ENCODE measurements around the gene BRF1.

The BRF1 gene

DNA sequence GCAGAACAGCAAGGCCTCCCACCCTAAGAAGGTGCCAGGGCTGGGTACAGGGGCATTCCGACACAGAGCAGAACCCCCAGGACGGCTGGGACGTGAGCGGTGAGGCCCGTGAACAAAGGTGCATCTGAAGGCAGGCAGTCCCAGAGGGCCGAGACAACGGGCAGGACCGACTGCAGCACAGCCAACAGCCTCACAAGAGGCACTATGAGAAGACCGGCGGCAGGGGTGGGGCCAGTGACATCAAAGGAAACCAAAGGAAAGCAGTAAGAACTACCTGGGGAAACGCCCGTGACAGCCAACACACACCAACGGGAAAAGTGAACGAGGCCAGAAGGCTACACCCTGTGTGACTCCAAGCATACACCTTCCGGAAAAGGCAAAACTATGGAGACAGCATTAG, 43.3 kb downstream of the BRF1 start:
- no peak for DNase-seq

DNA sequence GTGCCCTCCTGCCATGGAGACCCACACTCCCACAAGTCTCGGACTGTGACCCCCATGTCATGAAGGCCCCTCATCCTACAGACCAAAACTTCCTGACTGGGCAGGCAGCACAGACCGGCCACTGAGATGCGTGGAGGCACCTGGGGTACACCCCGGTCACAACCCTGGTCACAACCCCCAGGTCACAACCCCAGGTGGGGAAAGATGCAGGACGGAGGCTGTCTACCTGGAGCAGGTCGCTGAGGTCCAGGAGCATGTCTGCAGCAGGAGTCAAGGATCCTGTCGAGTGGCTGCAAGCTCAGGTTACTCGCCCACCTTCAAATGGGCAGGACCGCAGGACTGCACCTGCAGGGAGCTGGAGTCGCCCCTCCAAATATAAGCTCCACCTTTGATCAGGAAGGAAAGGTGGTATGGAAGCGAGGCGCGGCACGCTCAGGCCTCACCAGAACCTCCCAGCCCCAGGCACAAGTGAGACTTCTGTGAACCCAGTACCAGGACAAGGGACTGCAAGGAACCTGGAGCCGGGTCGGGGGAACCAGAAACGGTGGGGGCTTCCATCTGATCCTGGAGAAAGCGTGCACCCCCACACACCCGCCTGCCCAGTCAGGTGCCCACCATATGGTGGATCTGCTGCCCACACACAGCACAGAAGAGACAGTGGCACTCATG, 44.4 kb downstream of the BRF1 start:
- DNase-seq = no peak

DNA sequence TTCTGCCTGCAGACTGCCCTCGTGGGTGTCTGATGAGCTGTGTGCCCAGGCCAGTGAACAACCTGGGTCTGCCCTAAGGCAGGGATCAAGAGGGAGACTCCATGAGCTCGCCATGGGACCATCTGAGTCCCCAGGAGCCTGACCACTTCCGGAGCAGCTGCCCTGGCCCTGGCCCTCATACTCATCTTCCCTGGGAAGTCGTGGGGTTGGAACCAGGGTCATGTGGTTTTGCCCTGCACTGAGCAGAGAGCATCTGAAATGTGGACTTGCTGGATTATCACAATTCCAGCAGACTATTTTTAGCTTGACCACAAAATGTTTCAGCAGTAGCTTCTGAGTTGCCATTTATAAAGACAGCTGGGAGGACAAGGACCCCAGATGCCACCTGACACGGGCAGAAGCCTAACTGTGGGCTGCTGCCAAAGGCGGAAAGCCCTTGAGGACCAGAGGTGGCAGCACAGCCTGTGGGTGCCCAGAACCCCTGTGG, 45.7 kb downstream of the BRF1 start:
- no peak for DNase-seq

DNA sequence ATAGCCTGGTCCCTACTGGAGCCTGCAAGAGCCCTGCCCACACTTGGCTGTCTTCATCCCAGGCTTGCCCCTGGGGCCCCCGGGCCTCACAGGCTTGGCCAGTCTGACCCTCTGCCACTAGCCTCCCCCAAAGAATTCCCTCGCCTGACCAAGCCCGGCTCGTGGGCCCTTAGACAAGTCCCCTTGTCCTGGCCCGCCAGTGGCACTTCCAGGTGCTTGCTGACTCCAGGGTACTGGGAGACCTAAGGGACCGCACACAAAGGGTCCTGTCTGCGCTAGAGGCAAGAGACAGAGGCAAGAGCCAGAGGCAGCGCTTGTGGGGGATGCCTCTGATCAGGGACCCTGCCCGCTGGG, 47.5 kb downstream of the BRF1 start:
- no peak for DNase-seq

DNA sequence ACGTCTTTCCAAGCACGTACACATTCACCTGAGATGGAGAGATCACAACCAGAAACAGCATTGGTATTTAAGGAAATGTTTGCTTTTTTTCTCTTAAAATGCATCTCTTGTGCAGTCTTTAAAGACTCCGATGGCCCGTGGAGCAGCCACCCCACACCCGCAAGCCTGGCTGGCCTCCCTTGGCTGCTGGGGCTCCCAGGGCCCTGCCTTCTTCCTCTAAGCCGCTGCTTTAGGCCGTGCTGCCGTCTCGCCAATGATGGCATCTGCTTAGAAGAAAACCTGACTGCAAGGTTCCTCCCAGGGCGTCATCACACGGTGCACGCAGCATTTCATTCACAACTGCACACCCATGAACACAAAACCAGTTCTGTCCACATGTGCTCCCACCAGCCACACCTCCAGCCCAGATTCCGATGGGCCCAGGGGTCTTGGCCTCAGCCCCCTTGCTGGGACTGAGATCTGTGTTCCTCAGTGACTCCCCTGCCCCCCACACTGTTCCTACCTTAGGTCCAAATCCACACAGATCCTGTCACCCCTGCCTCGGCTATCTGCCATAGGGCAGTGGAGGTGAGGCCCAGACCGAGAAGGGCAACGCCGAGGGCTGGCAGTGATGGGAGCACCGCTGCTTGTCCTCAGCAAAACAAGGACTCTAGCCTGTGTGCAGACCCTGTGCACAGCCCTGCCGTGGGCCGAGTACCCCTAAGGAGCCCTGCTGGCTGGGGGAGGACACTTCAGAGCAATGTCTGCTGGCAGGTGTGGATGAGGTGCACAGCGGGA, 48.1 kb downstream of the BRF1 start:
- DNase-seq = no peak

DNA sequence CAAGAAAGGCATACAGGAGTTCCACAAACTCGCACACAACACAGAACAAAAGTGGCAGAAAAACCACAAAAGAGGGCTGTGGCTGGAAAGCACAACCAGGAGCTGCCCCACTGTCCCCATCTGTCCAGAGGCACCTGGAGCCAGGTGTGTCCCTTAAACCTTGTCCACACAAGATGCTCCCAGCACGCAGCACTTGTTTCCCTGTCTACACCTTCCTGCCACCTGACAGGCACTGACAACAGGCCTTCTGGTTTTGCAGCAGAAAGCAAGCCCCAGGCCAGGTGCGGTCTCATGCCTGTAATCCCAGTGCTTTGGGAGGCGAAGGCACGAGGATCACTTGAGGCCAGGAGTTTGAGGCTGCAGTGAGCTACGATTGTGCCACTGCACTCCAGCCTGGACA, 48.9 kb downstream of the BRF1 start:
- DNase-seq = no peak

DNA sequence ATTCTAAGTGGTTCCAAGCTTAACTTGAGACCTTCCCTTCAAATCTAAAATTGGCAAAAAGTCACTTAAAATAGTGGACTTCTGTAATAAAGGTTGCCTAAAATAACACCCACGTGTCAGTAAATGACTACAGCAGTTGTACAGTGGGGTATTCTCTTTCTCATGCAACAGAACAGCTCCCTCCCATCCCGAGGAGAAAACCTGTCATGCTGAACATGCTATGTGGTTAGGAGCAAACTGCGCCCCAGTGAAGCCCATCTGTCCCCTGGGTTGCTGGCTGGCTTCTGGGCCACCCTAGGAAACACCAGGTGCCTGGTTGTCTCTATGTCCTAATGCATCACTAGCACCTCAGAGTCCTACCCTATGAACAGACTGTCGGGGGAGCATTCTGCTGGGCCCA, 49.8 kb downstream of the BRF1 start:
- DNase-seq = no peak

DNA sequence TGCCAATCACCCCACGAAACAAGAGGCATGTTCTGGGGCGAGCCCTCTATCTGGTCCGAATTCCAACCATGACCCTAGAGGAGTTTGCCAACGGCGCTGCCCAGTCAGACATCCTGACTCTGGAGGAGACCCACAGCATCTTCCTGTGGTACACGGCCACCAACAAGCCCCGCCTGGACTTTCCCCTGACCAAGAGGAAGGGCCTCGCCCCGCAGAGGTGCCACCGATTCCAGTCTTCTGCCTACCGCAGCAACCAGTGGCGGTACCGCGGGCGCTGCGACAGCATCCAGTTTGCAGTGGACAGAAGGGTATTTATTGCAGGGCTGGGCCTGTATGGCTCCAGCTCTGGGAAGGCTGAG, 50.8 kb downstream of the BRF1 start:
- DNase-seq = no peak

DNA sequence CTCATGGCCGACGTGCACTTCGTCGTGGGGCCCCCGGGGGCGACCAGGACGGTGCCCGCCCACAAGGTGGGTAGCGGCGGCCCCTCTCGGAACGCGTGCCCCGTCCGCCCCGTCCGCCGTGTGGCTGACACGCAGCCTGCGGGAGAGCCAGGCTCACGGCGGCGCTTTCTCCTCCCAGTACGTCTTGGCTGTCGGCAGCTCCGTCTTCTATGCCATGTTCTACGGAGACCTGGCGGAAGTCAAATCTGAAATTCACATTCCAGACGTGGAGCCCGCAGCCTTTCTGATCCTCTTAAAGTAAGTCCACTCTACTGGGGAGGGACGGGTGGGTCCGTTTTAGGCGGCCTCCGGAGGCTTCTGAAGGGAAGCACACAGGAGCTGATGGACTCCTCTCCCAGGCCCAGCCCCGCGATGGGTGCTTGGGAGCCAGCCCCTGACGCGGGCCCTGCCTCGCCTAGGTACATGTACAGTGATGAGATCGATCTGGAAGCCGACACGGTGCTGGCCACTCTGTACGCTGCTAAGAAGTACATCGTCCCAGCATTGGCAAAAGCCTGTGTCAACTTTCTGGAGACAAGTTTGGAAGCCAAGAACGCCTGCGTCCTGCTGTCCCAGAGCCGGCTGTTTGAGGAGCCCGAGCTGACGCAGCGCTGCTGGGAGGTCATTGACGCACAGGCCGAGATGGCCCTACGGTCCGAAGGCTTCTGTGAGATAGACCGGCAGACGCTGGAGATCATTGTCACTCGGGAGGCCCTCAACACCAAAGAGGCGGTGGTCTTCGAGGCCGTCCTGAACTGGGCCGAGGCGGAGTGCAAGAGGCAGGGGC, 51.4 kb downstream of the BRF1 start:
- DNase-seq = no peak

DNA sequence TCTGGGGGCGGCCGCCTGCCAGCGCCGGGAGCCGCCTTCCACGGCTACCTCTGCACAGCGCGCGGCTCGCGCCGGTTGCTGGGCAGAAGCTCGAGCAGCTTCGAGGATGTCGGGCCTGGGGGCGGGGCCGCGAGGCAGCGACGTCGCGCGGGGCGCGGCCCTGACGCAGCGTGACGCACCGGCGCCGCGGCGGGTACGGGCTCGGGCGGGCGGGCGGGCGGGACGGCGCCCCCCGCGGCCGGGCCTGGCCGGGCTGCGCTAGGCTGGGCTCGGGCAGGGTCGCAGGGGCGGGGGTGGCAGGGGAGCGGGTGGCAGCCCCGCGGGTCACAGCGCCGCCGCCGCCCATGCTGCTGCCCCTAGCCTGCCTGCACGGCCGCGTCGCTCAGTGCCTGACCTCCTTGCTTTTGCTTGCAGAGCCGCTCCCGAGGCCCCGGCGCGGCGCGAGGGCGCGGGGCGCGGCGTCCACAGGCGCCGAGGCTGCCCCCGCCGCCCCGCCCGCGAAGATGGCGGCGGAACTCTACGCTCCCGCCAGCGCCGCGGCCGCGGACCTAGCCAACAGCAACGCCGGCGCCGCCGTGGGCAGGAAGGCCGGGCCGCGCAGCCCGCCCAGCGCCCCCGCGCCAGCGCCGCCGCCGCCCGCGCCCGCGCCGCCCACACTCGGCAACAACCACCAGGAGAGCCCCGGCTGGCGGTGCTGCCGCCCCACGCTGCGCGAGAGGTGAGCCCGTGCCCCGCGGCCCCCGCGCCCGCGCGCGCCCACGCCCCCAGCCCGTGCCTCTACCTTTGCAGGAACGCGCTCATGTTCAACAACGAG, 52.2 kb downstream of the BRF1 start, which contains the start of gene BTBD6:
BTBD6 (plus strand) TSS at position 166 of the 814 bp plus-strand sequence; CDS start at position 345, 179 bp downstream.
- DNase-seq = peak; percentile 85

DNA sequence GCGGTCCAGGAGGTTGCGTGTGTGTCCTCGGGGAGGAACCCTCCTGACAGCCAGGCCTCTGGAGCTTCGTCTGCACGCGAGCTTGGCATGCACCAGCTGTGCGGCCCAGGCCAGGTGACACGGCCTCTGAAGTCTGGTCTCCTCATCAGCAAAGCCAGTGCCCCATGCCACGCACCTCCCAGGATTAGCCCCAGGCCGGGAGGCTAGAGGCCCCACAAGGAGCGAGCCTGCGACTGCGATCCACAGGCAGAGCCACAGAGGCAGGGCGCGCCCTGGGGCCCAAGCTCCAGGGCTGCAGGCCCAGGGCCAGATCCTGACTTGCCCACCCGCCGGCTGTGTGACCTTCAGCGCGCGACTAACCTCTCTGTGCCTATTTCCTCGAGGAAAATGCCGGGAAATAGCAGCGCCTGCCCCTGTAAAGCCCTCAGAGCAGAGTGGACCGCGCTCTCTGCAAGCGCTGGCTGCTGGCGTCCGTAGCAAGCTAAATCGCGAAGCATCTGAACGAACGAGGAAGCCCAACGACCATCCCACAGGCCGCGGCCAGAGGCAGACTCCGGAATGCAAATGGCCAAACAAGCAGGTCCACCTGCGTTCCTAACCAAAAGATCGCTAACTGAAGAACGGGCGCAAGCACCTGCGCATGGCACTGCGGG, 53.0 kb downstream of the BRF1 start:
- DNase-seq = no peak

DNA sequence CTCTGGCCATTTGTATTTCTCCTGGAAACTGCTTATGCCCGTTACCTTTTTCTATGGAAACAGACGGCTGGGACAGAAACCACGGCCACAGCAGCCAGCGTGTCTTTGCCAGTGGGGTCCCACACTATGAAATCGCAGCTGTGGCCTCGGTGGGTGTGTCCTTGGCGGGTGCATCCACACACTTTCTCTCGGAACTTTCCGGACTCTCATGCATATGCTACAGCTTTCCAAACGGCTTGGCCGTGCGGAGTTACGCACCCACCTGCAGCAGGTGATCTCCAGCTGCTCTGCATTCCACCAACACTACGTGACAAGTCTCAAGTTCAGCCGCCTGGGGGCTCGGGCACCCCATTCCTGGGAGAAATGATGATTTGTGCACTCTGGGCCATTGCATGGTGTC, 53.8 kb downstream of the BRF1 start:
- DNase-seq = no peak

DNA sequence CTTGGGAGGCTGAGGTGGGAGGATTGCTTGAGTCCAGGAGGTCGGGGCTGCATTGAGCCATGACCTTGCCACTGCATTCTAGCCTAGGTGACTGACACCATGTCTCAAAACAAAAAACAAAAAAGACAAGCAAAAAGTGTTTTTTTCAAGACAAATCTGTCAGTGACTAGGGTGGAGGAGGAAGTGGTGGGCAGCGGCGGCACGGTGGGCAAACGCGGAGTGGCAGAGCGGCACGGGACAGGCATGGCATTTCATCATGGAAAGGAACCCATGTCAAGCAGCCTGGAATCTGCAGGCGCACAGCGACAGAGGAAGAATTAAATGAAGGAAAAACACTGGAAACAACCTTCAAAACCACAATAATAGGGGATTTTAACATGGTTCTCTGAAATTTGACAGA, 56.5 kb downstream of the BRF1 start:
- DNase-seq = no peak

DNA sequence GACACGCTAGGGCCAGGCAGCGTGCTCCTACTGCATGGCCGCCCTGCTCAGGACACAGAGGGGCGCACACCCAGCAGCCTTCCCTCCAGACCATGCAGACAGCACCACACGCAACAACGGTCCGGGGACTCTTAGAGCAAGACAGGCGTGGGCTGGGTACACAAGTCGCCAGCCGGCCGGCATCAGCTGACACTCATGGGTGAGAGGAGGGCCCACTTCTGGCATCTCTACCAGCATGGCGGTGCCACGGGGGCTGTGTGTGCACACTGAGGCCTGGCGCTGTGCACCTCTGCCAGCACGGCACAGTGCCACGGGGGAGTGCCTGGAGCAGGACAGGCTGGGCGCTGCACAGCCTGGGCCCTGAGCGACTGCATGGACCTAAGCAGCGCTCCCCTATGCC, 59.2 kb downstream of the BRF1 start:
- no peak for DNase-seq

DNA sequence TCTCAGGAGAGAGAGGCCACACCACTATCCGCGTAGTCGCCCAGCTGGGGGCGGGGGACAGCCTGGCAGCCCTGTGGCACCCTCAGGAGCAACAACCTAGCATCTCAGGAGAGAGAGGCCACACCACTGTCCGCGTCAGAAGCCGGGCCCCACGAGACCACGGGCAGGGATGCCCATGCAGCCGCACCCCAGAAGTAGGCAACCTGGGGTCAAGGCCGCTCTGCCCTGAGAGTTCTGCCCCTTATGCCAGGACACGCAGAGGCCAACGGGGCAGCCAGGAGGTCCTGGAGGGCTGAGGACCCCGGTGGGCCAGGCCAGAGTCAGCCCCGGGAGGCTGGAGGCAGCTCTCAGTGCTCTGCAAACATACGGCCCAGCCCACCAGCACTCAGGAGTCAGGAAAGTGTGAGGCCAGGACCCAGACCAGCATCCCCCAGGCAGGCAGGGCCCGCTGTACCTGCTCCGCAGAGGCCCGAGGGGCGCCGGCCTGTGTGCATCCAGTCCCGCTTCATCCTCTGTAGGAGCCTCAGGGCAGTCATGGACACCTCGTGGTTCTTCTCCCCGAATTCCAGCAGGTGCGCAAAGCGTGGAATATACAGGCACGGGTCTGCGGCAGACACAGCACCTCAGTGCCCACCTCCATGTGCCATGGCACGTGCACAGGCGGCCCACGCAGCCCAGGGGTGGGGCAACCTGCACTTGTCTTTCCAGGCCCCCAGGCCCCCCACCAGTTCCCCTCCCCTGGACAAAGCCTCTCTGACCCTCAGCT, 59.8 kb downstream of the BRF1 start:
- no peak for DNase-seq

DNA sequence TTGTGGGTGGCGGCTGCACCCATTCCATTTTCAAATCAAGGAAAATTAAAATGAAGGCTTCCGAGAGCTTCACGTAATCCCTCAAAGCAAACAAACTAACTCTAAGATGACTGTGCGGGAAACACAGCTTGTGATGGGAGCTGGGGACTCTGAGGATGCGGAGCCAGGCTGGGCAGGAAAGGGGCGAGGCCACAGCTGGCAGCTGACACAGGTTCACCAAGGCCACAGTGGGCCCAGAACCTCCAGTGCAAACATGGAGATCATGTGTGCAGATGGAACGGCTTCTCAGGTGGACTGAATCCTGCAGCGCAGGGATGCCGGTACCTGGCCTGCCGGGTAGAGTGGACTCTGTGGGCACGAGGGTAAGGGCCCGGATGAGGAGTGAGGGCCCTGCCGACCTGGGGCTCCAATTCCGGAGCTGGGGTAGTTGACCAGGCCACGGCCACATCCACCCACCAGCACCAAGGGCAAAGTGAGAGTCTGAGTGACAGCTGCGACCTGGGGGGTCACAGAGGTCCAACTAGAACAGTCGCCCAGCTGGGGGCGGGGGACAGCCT, 71.6 kb downstream of the BRF1 start:
- no peak for DNase-seq

DNA sequence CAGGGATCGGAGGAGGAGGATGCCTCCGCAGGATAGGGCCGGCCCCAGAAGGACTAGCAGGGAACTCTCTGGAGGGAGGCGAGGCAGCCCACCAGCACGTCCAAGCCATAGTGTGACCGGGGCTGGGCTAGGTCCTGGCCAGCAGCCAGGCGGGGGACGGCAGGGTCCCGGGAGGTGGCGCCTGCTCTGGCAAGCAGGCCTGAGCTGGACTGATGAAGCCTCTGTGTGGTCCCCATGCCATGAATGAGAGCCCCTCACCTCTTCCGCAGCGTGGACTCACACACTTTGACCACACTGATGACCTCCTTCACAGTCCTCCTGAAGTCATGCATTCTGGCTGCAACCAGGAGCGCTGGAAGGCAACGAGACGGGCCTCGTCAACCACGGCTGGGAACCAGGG, 72.2 kb downstream of the BRF1 start:
- no peak for DNase-seq

DNA sequence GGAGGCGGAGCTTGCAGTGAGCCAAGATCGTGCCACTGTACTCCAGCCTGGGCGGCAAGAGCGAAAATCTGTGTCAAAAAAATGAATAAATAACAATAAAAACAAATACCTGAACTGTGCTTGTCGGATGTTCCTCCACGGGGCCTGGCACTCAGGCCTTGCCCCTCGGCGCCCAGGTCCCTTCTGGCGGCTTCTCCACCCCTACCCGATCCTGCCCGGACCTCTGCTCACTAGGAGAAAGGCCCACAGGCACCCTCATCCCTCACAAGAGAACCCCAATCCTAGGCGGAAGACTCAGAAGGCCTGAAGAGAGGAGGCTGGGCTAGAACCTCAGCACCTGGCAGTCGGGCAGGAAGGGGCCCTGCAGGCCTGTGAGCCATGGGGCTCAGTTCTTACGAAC, 73.5 kb downstream of the BRF1 start:
- DNase-seq = no peak

DNA sequence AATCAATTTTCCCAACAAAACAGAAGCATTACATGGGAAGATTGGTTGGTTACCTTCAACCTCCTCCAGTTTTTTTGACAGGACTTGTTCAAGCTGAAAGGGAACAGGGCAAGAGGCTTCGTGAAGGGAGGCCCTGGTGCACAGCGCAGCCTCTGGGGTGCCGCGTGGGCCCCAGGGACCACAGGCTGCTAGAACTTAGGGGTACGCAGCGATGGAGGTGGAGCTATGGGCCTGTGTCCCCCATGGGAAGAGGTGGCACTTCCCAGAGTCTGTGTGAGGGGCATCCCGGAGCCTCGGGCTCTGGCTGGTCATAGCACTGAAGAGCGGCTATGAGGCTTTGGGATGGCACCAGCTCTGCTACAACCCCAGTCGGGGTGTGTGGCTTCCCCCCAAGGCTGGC, 74.6 kb downstream of the BRF1 start:
- no peak for DNase-seq

DNA sequence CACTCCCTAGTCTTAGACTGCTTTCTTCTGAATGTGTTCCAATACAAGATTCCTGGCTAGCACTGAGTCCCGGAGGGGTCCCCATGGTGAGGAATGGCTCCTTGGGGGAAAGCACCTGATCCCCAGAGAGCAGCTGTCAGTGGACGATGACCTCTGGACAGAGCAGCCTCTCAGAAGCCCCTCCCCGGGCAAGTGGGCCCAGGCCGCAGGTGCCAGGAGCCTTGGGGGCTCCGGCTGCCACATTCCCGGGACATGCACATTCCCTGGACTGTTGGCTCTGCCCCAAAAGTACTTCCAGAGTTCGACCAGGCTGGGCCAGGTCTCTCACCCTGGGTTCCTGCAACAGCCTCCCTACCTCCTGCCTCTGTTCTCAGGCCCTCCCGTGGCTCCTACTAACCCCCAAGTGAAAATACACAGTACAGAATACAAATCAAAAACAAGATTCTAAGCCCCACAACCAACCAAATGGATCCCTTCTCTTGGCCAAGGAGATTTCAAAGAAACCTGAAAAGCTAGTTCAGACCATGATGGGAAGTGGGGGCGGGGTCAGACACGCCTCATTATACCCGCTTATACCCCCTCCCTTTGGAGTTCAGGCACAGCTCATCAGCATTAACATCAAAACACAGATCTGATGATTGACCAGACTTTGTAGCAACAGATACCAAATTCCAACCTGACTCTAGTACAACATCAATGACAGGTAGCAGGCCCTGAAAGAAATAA, 75.8 kb downstream of the BRF1 start:
- no peak for DNase-seq
